Natural killer cell (primary cell): ENCODE results near the gene LINGO1. TPM values are rescaled to one million over a fixed set of nuclear protein-coding genes. Genes with fewer than 3 reads are reported as not detected.

Source experiments
- ATAC-seq, 3 donors: fragments of 150-1000 bp in 2 of 3; fragments of 200-7000 bp in 1 of 3; cut with Tn5 transposase; 1 replicate in 1 of 3; 2 replicates in 2 of 3; pipeline ENCODE4 v1.10.0; 2021; ENCODE audit warnings: mild to moderate bottlenecking in 2 of 3, moderate library complexity in 2 of 3
- DNase-seq, 2 donors: peaks; one replicate each; pipeline versions ENCODE4 v3.0.0 to v3.0.0-alpha.2; 2013 to 2021; ENCODE audit warnings: mixed read lengths in 1 of 2
- H3K27ac ChIP-seq: one replicate; pipeline ENCODE4 v1.5.1; 2013; ENCODE audit warnings: mild to moderate bottlenecking, low read length
- H3K27me3 ChIP-seq: one replicate; pipeline ENCODE4 v1.6.1; 2013; ENCODE audit warnings: low read length; ENCODE audit not compliant: control insufficient read depth, insufficient read depth
- H3K36me3 ChIP-seq: one replicate; pipeline ENCODE4 v1.6.1; 2013; ENCODE audit warnings: low read length; ENCODE audit not compliant: control insufficient read depth, insufficient read depth
- H3K4me1 ChIP-seq: one replicate; pipeline ENCODE4 v1.6.1; 2013; ENCODE audit warnings: low read length; ENCODE audit not compliant: control insufficient read depth, insufficient read depth
- H3K4me3 ChIP-seq: one replicate; pipeline ENCODE4 v1.5.1; 2013; ENCODE audit warnings: low read length
- H3K9me3 ChIP-seq: one replicate; pipeline ENCODE4 v1.6.1; 2013; ENCODE audit warnings: low read length; ENCODE audit not compliant: control insufficient read depth, insufficient read depth
- H3K27ac Mint-ChIP-seq, 2 donors: one replicate each; pipeline ENCODE4 v1.8.0; 2022; ENCODE audit warnings: mild to moderate bottlenecking in 2 of 2, mixed read lengths in 2 of 2, moderate library complexity in 1 of 2
- H3K27me3 Mint-ChIP-seq, 2 donors: one replicate each; pipeline ENCODE4 v1.8.0; 2022; ENCODE audit warnings: low read depth in 2 of 2, mixed read lengths in 2 of 2
- H3K36me3 Mint-ChIP-seq: one replicate; pipeline ENCODE4 v1.8.0; 2022; ENCODE audit warnings: mixed read lengths
- H3K4me1 Mint-ChIP-seq, 2 donors: one replicate each; pipeline ENCODE4 v1.8.0; 2022; ENCODE audit warnings: mixed read lengths in 2 of 2
- H3K4me3 Mint-ChIP-seq: one replicate; pipeline ENCODE4 v1.8.0; 2022; ENCODE audit warnings: mild to moderate bottlenecking, moderate library complexity, mixed read lengths
- H3K9me3 Mint-ChIP-seq, 2 donors: one replicate each; pipeline ENCODE4 v1.8.0; 2022; ENCODE audit warnings: mixed read lengths in 2 of 2
- WGBS: methylation state at CpG from one replicate; pipeline ENCODE4 v1.1.7; 2013; ENCODE audit warnings: missing lambda C conversion rate; ENCODE audit not compliant: insufficient coverage; 5-methylcytosine and 5-hydroxymethylcytosine counted together
- intact Hi-C: fragments of 100-400 bp; cut with micrococcal nuclease; formaldehyde crosslinking; loops from one replicate; pipeline ENCODE4 v1.14.2; 2022
- total RNA-seq, 4 donors: library from RNA; stranded (reverse); fragments of 120-200 nt in 1 of 4; gene quantifications; one replicate each; pipeline versions ENCODE4 v1.2.3 to v1.2.4, GENCODE V29; 2013 to 2022
- TF ChIP-seq, protein P1 (sequence below): fragments of 200-600 bp; IDR thresholded peaks from one replicate; pipeline ENCODE4 v1.8.0; 2022; ENCODE audit warnings: antibody characterized with exemption

Gene LINGO1
- total RNA-seq, 3 donors from 2014 or later (not counting 1 experiment from before 2014, with no cell fraction given), result not detected

GRCh38 chr15:77580996-77581682 lies 51.6 kb downstream of the LINGO1 start:
- H3K4me1 Mint-ChIP-seq, result no peaks in the 10 kb centered on the region
- ATAC-seq (no peak), DNase-seq (no peak)
- Histone ChIP-seq H3K4me1 (no peaks in the 10 kb centered on the region), H3K4me3 (no peak overlapping the region), H3K36me3 (no peaks in the 10 kb centered on the region), H3K27me3 (no peaks in the 10 kb centered on the region), H3K27ac (no peak overlapping the region), H3K9me3 (no peaks in the 10 kb centered on the region)
- H3K4me3 Mint-ChIP-seq, result no peak overlapping the region
- intact Hi-C loops, result no loop called here
- no peaks in the 10 kb centered on the region for H3K9me3 Mint-ChIP-seq
- TF ChIP-seq, protein P1, sequence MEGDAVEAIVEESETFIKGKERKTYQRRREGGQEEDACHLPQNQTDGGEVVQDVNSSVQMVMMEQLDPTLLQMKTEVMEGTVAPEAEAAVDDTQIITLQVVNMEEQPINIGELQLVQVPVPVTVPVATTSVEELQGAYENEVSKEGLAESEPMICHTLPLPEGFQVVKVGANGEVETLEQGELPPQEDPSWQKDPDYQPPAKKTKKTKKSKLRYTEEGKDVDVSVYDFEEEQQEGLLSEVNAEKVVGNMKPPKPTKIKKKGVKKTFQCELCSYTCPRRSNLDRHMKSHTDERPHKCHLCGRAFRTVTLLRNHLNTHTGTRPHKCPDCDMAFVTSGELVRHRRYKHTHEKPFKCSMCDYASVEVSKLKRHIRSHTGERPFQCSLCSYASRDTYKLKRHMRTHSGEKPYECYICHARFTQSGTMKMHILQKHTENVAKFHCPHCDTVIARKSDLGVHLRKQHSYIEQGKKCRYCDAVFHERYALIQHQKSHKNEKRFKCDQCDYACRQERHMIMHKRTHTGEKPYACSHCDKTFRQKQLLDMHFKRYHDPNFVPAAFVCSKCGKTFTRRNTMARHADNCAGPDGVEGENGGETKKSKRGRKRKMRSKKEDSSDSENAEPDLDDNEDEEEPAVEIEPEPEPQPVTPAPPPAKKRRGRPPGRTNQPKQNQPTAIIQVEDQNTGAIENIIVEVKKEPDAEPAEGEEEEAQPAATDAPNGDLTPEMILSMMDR, result no peak
- peaks cover 0 to 7% of the 10 kb centered on the region in 2 donors for H3K27me3 Mint-ChIP-seq
- H3K27ac Mint-ChIP-seq, result no peak overlapping the region
- WGBS, result 75% methylated on average over 13 of the region's 16 CpGs
- H3K36me3 Mint-ChIP-seq, result no peaks in the 10 kb centered on the region

- Histone ChIP-seq H3K4me1 (no peaks in the 10 kb centered on the region), H3K4me3 (no peak overlapping the region), H3K9me3 (no peaks in the 10 kb centered on the region), H3K27me3 (no peaks in the 10 kb centered on the region), H3K27ac (no peak overlapping the region), H3K36me3 (no peaks in the 10 kb centered on the region)
- Mint-ChIP-seq H3K27ac (no peak overlapping the region), H3K9me3 (no peaks in the 10 kb centered on the region), H3K27me3 (peaks cover 0 to 6% of the 10 kb centered on the region in 2 donors), H3K4me1 (no peaks in the 10 kb centered on the region), H3K36me3 (no peaks in the 10 kb centered on the region), H3K4me3 (no peak overlapping the region)
- TF ChIP-seq, protein P1, result no peak
- WGBS, result 89% methylated on average over 13 of the region's 13 CpGs
- intact Hi-C loops, result no loop called here
- DNase-seq (no peak), ATAC-seq (no peak)
Observed at GRCh38 chr15:77579498-77580188, 53.1 kb downstream of the LINGO1 start.

GRCh38 chr15:77578641-77579372 lies 53.9 kb downstream of the LINGO1 start:
- intact Hi-C loops, result no loop called here
- H3K4me3 ChIP-seq, result no peak overlapping the region
- WGBS, result 81% methylated on average over 15 of the region's 15 CpGs
- Mint-ChIP-seq H3K27me3 (peaks cover 0 to 6% of the 10 kb centered on the region in 2 donors), H3K4me3 (no peak overlapping the region), H3K36me3 (no peaks in the 10 kb centered on the region), H3K9me3 (no peaks in the 10 kb centered on the region), H3K27ac (no peak overlapping the region), H3K4me1 (no peaks in the 10 kb centered on the region)
- H3K27me3 ChIP-seq, result no peaks in the 10 kb centered on the region
- ATAC-seq (no peak), DNase-seq (no peak)
- H3K36me3 ChIP-seq, result no peaks in the 10 kb centered on the region
- no peak overlapping the region for H3K27ac ChIP-seq
- no peaks in the 10 kb centered on the region for H3K9me3 ChIP-seq
- TF ChIP-seq, protein P1, result no peak
- no peaks in the 10 kb centered on the region for H3K4me1 ChIP-seq
